GM19043 (cell line): ENCODE data around the gene RBM28.
"Not testable (repeated sequence)": the region's sequence is repeated elsewhere in the genome, so short reads cannot be mapped to it uniquely, and the experiment has no call there.

Experiments
- ATAC-seq: cut with Tn5 transposase; IDR thresholded peaks from one replicate; pipeline ENCODE4 v1.9.1; 2021; ENCODE audit warnings: low read depth; ENCODE audit not compliant: unreplicated experiment

The RBM28 gene

DNA sequence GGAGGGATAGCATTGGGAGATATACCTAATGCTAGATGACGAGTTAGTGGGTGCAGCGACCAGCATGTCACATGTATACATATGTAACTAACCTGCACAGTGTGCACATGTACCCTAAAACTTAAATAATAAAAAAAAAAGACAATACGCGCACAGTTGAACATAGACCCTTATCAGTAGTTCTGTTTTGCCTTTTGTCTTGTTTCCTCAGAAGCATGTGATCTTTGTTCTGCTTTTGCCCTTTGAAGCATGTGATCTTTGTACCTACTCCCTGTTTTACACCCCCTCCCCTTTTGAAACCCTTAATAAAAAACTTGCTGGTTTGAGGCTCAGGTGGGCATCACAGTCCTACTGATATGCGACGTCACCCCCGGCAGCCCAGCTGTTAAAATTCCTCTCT, 45.7 kb downstream of the RBM28 start:
- not testable (repeated sequence) for ATAC-seq

DNA sequence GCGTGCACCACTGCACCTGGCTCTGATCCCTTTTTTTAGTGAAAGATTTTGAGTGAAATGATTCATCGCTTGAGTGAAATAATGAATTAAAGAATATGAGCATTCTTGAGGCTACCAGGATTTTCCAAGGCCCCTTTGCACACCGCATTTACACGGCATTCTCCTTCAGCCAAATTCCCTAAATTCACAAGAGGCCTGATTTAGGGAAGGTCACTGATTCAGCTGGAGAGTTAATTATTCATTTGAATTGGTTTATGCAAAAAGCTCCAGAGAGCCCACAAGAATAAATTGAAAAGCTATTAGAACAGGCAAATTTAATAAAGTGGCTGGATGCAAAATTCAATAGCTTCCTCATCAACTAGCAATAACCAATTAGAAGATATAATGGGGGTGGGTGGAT, 56.2 kb downstream of the RBM28 start:
- no peak for ATAC-seq

DNA sequence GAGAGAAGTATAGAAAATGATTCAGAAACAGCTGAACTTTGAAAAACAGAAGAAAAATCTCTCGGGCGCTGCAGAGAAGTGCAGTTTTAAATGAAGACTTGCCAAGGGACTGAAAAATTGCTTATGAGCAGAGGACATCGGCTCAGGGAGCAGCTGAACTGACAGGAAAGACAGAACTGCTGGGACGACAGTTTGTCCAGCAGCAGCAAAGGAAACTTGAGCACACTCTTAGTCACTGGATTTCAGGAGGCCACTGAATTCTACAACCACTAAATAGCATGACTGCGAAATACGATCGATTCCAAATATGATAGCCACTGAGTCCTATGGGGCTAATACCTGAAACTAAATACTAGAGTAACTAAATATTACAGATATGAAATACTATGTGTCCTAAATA, 59.6 kb downstream of the RBM28 start:
- ATAC-seq: no peak

DNA sequence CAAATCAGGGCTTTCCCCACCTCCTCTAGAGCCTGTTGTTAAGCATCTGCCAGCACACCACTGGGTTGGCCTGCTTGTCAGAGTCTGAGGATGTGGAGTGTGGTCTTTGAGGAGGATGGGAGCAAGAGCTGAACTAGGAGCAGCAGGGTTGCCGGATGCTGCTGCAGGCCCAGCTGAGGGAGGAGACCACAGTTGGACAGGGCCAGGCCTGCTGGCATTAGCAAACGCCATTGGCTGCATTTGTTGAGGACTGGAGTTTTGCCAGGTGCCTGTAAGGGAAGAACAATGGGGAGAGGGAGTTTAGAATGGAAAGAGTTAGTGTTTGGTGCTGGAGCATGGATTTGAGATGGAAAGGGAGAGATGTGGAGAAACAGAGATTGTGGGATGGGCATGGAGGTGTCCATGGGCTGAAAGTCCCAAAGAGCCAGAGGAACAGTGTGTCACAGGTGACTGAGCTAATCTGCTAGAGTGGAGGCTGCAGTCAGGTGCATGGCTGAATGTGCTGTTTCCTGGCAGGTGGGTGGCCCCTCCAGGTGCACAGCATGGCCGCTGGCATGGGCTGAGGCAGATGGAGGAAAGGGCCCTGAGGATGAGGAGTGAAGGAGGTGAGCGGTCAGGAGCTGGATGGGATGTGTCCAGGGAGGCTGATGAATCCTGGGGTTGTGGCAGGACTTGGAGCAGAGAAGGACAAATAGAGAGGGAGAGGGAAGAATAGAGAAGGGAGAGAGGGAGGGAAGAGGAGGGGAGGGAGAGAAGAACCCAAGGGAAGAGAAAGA, 61.9 kb downstream of the RBM28 start:
- no peak for ATAC-seq

DNA sequence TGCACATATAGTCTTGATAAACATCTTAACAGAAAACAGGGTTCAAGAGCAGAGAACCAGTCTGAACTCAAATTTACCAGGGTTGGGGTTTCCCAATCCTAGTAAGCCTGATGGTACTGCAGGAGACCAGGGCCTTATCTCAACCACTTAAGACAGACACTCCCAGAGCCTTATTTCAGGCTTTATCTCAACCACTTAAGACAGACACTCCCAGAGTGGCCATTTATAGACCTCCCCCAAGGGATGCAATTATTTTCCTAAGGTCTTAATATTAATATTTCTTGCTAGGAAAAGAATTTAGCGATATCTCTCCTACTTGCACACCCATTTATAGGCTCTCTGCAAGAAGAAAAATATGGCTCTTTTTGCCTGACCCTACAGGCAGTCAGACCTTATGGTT, 63.3 kb downstream of the RBM28 start:
- ATAC-seq: not testable (repeated sequence)

DNA sequence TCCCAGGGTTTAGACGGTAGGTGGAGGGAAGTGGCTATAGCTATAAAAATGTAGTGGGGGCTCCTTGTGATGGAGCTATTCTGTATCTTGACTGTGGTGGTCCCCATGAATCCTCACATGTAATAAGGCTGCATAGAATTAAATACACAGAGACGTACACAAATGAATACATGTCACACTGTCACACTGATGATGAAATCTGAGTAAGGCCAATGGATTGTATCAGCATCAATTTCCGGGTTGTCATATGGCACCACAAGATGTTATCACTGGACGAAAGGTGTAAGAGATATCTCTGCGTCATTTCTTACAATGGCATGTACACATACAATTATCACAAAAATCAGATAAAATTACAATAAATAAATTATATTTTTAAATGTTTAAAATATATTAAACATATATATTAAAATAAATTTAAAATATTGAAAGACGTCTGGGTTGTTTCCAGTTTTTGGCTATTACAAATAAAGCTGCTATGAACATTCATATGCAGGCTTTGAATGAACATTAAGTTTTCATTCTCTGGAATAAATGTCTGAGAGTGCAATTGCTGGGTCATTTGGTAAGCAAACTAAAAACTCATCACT, 64.5 kb downstream of the RBM28 start:
- no peak for ATAC-seq

DNA sequence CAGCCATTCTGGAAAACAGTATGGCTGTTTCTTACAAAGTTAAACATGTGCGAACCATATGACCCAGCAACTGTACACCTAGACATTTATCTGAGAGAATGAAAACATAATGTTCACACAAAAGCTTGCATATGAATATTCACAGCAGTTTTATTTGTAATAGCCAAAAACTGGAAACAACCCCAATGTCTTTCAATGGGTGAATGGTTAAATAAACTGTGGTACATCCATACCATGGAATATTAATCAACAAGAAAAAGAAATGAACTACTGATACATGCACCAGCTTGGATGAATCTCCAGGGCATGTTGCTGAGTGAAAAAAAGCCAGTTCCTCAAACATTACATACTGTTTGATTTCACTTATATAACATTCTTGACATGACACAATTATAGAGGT, 65.3 kb downstream of the RBM28 start:
- no peak for ATAC-seq

DNA sequence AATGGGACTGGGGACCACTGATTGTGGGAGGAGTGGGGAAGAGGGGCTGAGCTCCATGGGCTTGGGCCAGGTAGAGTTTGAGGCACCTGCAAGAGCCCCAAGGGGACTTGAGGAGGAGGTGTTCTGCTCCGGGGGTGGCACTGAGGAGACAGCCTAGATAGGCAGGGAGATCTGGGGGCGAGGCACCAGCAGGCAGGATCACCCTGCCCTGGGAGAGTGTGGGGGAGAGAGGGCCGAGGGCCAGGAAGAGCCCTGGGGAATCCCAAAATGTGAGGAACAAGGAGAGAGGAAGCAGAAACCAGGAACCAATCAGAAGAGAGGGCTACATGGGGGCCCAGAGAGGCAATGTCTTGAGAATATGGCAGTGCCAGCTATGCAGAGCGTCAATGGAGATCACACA, 68.0 kb downstream of the RBM28 start:
- no peak for ATAC-seq

DNA sequence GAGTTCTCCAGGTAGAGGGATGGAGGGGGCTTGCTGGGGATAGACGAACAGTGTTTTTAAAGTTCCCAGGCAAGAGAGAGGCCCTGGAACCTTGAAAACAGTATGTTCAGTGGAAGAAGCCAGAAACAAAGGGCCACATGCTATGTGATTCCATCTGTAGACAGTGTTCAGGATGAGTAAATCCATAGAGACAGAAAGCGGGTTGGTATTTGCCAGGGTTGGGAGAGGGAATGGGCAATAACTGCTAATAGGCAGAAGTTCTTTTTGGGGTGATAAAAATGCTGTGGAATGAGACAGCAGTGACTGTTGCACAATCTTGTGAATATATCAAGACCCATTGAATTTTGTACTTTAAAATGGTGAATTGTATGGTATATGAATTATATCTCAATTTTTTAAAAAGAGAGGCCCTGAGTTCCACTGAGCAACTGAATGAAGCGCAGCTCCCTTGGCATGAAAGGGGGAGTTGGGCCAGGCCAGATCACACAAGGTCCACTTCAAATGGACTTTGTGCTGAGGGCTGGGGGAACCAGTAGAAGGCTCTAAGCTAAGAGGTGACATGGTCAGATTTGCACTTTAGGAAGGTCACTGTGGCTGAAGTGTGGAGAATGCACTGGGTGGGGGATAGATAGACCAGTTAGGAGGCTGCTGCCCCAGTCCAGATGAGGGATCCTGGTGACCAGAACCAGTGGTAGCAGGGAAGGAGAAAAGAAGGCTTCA, 68.7 kb downstream of the RBM28 start:
- no peak for ATAC-seq

DNA sequence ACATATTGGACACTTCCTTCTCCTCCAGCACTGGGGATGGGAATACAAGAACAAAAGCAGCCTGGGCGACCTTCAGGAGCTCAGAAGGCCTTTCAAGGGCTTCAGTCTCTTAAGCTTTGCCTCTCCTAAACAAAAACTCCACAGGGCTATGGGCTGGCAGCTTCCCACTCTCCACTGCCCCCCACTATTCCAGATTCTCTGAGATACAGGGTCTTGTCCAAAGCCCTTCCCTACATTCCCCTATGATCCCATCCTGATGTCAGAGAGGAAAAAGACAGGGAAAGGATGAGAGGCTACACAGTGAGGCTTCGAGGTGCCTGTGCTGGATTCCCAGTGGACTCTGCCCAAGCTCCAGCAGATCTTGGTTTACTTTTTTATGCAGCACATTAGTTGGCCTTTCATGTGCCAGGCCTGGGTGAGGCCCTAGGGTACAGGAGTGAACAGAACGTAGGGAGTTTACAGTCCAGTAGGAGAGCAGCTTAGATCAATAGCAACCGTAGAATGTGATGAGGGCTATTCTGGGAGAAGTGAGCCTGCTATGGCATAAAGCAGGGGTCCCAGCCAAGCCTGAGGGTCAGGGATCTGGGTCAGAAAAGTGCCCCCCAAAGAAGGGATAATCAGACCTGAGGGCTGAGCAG, 69.3 kb downstream of the RBM28 start:
- no peak for ATAC-seq

DNA sequence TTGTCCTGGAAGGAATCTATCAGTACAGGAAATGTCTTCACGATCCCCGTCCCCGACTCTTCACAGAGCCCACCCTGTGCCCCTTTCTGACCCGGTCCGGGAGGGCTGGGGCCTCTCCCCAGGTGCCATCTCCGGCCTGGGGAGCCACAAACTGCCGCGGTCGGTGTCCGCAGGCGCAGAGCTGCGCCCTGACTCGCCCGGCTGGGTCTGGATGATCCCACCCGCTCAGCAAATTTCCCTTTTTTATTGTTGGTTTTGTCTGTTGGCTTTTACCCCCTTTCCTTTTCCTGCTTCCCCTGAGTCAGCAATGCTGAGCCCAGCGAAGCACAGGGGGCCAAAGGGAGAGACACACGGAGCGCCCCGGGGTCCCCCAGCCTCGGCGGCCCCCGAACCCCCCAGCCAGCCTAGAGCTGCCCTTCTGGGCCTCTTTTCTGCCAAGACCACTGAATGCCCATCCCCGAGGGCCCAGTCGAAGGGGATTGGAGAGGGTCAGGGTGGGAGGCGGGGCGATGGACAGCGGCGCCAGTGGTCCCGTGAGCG, 71.7 kb downstream of the RBM28 start:
- ATAC-seq: no peak

DNA sequence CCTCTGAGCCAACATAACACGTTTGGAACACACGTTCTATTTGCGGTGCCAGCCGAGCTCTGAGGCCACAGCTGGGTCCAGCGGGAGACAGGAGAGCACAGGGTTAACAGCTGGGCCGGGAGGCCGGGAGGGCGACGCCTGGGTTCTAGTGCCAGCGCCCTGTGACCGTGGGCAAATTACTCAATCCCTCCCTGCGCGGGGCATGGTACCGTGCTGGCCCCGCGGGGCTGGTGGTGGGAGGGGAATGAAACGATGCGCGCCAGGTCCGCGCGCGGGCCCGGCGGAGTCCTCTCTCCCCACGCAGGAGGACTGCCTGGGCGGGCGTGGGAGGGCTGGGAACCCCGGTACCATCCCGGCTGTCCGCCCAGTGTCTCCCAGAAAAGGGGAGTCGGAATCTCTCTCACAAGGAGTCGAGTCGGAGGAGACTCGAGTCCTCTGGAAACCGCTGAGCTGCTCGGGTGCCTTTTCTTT, 72.2 kb downstream of the RBM28 start:
- ATAC-seq: no peak

DNA sequence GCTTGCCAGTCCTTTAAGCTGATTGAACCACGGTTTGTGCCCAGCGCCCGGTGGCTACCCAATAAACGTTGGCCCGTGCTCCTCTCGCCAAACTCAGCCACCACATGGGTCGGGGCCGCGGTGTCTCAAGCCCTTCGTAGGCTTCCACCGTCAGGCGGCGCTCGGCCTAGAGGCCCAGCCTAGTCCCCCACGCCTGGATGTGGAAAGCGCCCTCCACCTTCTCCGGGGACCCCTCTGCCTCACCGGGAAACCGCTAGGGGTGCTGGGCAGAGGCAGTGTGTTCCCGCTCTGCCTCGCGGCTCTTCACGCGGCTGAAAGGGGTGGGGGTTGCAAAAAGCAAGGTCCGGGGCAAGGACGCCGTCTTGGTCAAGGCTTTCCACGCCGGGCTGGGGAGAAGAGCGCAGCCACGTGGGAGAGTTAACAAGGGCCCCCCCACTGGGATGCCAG, 72.9 kb downstream of the RBM28 start:
- no peak for ATAC-seq

DNA sequence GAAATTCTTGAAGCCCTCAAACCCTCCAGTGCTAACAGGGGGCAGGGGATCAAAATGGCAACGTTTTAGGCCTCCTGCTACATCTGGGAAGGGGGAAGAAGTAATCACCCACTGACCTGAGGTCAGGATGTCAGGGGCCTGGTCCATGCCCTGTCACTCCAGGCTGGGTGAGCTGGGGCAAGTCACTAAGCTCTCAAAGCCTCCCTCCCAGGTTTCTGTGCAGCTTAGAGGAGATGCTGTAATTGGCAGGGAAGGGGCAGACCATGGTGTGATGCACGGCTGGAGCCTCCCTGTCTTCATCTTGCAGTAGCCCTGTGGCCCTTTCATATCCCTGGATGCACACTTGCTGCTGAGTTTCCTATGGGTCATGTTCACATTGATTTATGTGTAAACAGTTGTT, 75.5 kb downstream of the RBM28 start:
- ATAC-seq: no peak

DNA sequence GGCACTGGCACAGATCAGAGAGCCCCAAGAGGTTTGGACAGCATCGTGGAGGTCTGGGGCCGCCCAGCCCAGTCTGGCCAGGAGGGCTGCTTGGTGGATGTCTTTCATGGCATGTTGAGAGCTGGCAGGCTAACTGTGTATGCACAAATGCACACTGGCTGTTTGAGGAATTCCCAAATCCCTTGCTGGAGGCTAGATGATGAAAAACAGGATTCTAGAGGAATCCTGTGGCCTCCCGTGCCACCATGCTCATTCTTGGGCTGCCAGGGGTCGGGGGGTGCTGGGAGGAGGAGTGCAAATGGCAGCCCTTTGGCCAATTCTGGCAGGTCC, 76.1 kb downstream of the RBM28 start:
- ATAC-seq: no peak

DNA sequence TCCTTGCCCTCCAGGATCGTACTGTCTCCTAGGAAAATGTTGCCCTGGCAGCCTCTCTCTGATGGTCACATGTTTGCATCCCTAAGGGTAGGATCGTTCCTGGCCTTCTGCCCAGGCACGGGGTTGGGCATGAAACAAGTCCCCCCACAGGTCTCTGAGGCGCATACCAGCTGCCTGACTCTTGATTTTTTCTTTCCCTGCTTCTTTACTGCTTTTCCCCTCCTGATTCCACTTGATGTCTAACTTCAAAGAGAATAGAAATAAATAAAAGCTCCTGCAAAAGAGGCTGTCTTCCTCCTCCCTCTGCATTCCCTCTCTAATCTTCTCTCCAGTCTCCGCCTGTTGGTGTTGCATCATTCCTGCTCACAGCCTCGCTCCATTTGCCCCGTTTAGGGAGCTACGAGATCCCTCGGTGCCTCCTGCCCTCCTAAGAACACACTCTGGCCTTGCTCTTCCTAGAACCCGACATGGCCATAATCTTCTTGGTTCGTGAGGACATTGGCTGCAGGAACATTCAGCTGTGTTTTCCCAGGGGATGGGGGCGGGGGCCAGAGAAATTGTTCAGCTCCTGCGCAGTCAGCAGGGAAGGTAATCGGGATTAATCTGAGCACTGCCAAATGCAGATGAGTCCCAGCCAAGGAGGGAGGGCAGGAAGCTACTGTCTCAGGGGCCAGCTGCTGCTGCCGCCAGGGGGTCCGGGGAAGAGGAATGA, 76.7 kb downstream of the RBM28 start:
- ATAC-seq: no peak

DNA sequence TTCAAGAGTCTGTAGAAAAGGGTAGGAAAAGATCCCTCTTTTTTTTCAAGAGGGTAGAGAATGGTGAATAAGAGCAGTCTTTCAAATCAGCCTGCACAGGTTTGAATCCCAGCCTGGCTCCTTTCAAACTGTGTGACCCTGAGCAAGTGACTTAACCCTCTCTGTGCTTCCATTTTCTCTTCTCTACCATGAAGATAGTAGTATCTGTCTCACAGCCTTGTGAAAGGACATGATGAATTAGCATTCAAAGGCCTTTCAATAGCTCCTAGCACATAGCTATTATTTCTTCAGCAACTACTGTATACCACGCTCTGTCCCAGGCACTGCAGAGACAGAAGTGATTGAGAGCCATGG, 77.2 kb downstream of the RBM28 start:
- ATAC-seq: no peak

DNA sequence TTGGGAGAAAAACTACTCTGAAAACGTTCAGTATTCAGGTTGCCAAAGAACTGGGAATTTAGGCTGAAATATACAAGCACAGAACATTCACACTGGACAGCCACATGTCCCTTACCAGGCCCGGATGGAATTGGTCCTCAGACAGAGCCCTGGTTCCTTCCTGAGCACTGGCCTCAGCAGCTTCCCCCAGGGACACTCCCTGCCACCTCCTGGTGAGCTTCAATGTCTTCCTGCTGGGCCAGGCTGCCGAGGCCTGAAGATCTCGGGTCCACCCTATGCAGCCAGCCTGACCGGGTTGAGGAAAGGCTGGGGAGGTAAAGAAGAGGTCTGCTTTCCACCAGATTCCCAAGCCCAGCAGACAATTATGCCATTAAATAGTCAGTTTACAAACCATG, 77.8 kb downstream of the RBM28 start:
- ATAC-seq: no peak

DNA sequence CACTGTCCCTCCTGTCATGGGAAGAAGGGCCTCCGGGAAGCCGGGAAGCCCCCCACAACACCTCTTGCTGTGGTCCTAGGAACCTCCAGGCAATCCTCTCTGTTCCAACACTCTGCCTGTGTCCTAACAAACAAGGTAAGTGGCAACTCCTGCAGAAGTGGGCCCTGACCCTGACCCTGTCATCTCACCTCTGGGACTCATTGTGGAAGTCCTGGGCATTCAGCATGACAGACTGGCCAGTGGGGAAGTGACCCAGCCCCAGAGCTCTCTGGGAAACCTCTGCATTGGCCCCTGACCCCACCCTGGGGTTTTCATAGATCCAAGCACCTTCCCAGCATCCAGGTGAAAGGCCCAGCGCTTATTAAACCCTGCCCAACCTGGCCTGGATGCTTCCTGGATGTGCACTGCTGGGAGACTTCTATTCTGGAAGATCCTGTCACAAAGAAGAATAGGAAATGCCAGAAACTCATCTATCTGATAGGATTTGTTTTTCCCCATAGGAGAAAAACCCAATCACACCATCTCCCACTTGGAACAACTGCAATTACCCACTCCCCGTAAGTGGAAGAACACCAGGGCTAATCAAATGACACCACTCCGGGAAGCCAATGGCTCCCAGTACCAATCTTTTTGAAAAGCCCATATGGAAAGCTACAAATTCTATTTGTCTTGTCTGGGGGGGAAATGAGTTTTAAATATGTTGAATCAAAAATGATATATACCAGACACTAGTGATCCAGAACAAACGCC, 78.4 kb downstream of the RBM28 start:
- ATAC-seq: no peak

DNA sequence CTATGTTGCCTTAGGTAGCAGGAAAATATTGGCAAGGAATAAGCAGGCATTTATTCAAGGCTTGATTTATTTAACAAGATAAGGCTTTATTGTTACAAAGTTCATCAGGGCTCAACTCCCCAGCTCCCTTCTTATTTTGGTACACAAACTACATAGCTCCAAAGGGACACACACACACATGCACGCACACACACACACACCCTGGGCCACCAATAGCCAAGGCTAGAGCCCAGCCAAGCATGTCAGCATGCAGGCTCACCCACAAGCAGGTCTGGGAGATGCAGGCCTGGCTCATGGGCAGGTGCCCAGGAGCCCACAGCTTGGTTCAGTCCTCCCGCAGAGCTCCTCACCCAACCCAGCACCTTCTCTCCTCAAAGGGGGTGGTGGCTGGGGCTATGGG, 79.2 kb downstream of the RBM28 start:
- no peak for ATAC-seq
